Uterus (tissue), 4 donors: Measurements from ENCODE around the gene POLE. TPM values are rescaled to one million over a fixed set of nuclear protein-coding genes. Genes with fewer than 3 reads are reported as not detected.

Experiments
- DNase-seq, 2 donors: peaks; one replicate each; pipeline ENCODE4 v3.0.0-alpha.2; 2019 to 2020
- H3K27ac ChIP-seq, 2 donors: fragments of 200-600 bp; sonication (generic); 1 replicate in 1 of 2; 2 replicates in 1 of 2; pipeline ENCODE4 v1.5.1; 2016 to 2018
- H3K27me3 ChIP-seq, 2 donors: fragments of 200-600 bp; sonication (generic); one replicate each; pipeline ENCODE4 v1.5.1; 2018 to 2019; ENCODE audit warnings: control low read depth in 1 of 2
- H3K36me3 ChIP-seq, 2 donors: fragments of 200-600 bp; sonication (generic); one replicate each; pipeline ENCODE4 v1.5.1; 2019; ENCODE audit warnings: control low read depth in 1 of 2
- H3K4me1 ChIP-seq, 2 donors: fragments of 200-600 bp; sonication (generic); one replicate each; pipeline ENCODE4 v1.5.1; 2018 to 2019; ENCODE audit warnings: control low read depth in 1 of 2
- H3K4me3 ChIP-seq, 2 donors: fragments of 200-600 bp; sonication (generic); 1 replicate in 1 of 2; 2 replicates in 1 of 2; pipeline ENCODE4 v1.5.1; 2018 to 2019; ENCODE audit warnings: mild to moderate bottlenecking in 1 of 2
- H3K9me3 ChIP-seq, 2 donors: fragments of 200-600 bp; sonication (generic); one replicate each; pipeline ENCODE4 v1.5.1; 2019; ENCODE audit warnings: control low read depth in 1 of 2
- POLR2A ChIP-seq, 2 donors: fragments of 450-650 bp; IDR thresholded peaks; one replicate each; pipeline ENCODE4 v1.6.1; 2016; ENCODE audit warnings: antibody characterized with exemption in 2 of 2, mild to moderate bottlenecking in 1 of 2, moderate library complexity in 1 of 2
- intact Hi-C: fragments of 100-400 bp; cut with DNase I; formaldehyde crosslinking; loops from one replicate; pipeline ENCODE4 v1.15.1; 2023; ENCODE audit warnings: low total_unique reads
- total RNA-seq, 4 donors: library from RNA; depleted of rRNA in 3 of 4; stranded (reverse); fragments of >200 nt in 3 of 4; gene quantifications; one replicate each; pipeline versions ENCODE4 v1.1.0 to v1.2.4, GENCODE V29; 2014 to 2023
- TF ChIP-seq, protein P1 (sequence below), 4 experiments: fragments of 200-600 bp in 2 of 4; fragments of 450-650 bp in 2 of 4; sonication (generic) in 2 of 4; IDR thresholded peaks; one replicate each; pipeline ENCODE4 v1.5.1; 2016 to 2019; ENCODE audit warnings: antibody characterized with exemption in 4 of 4, mild to moderate bottlenecking in 2 of 4, moderate library complexity in 1 of 4
- donor health status: DM: yes; HTN: yes; CAD: no.

POLE gene
- total RNA-seq, 4 donors from 2014 or later = 7.7 to 71.3 (median 28.8) TPM

DNA sequence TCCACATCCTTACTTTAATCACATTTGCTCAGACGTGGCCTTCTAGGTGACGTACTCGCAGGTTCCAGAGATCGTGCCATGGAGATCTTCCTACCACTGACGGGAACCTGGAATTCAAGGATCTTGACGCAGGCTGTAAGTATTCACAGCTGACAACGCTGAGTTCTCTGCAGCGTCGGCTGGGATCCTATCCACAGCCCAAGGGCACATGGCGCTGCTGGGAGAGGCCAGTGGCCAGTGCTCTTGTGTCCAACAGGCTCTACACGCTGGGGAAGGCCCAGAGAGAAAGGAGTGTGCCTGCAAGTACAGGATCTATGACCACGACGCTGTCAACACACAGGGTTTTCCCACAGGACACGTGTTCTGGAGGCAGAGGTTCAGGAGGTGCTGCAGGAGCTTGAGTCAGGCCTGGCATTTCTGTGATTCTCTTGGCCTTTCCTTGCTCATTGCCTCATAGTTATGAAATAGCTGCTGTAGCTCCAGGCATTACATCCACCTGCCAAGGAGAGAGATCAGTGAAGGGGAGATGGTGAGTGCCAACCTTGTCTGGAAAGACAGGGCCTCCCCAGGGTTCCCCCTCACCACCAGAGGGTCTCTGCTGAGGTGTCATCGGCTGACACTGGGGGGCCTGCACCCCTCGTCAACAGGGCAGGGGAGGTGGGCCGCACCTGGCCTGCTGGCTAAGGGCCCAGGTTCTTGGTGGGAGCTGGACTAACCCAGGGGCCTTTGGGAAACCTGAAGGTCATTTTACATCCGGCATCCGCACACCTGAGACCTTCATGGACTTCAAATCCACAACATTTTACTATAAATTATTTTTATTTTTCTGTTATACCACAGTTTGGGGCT lies 98.1 kb downstream of the POLE start:
- no peaks in the 10 kb centered on the region for H3K36me3 ChIP-seq
- no peak for TF ChIP-seq POLR2A (IDR thresholded peaks at IDR 0.05)
- TF ChIP-seq, protein P1, sequence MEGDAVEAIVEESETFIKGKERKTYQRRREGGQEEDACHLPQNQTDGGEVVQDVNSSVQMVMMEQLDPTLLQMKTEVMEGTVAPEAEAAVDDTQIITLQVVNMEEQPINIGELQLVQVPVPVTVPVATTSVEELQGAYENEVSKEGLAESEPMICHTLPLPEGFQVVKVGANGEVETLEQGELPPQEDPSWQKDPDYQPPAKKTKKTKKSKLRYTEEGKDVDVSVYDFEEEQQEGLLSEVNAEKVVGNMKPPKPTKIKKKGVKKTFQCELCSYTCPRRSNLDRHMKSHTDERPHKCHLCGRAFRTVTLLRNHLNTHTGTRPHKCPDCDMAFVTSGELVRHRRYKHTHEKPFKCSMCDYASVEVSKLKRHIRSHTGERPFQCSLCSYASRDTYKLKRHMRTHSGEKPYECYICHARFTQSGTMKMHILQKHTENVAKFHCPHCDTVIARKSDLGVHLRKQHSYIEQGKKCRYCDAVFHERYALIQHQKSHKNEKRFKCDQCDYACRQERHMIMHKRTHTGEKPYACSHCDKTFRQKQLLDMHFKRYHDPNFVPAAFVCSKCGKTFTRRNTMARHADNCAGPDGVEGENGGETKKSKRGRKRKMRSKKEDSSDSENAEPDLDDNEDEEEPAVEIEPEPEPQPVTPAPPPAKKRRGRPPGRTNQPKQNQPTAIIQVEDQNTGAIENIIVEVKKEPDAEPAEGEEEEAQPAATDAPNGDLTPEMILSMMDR (IDR thresholded peaks at IDR 0.05) = no peak

DNA sequence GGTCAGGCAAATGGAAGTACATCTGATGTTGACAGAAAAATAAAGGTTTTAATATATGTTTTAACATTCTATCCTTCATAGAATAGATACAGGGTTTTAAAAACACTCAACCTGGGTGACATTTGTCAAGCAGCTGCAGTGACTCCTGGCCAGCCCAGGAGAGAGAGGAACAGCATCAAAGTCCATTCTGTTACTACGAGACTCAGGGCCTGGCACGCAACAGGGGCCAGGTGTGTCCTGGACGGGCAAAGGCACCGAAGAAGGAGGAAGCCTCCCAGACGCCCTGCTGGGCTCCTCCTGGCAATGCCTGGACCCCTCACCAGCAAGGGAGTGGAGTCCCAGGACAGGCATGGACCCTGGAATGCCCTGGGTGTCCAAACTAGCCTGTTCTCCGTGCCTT lies 98.8 kb downstream of the POLE start:
- Histone ChIP-seq H3K9me3 (no peaks in the 10 kb centered on the region), H3K36me3 (no peaks in the 10 kb centered on the region), H3K4me3 (no peak overlapping the region), H3K27me3 (no peaks in the 10 kb centered on the region), H3K27ac (no peak overlapping the region), H3K4me1 (no peaks in the 10 kb centered on the region)
- no peak for TF ChIP-seq POLR2A (IDR thresholded peaks at IDR 0.05)
- TF ChIP-seq, protein P1 (IDR thresholded peaks at IDR 0.05) = no peak
- intact Hi-C loops = no loop called here
- DNase-seq = no peak

More for the DNA sequence above, 98.1 kb downstream of the POLE start:
- no peak overlapping the region for H3K27ac ChIP-seq
- no peaks in the 10 kb centered on the region for H3K4me1 ChIP-seq
- no peaks in the 10 kb centered on the region for H3K27me3 ChIP-seq
- no peak for DNase-seq
- intact Hi-C loops = no loop called here
- H3K4me3 ChIP-seq = no peak overlapping the region
- no peaks in the 10 kb centered on the region for H3K9me3 ChIP-seq

DNA sequence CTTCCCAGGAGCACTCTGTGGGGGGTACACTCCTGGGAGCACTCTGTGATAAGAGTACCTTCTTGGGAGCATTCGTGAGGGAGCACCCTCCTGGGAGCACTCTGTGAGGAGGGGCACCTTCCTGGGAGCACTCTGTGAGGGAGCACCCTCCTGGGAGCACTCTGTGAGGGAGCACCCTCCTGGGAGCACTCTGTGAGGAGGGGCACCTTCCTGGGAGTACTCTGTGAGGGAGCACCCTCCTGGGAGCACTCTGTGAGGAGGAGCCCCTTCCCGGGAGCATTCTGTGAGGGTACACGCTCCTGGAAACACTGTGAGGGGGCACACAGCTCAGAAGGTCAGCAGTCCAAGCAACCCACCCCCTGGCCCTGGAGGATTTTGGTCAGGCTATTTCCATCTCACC lies 99.4 kb downstream of the POLE start:
- Histone ChIP-seq H3K27ac (no peak overlapping the region), H3K36me3 (no peaks in the 10 kb centered on the region), H3K4me1 (peaks cover 0 to 4% of the 10 kb centered on the region in 2 donors), H3K27me3 (no peaks in the 10 kb centered on the region), H3K9me3 (no peaks in the 10 kb centered on the region), H3K4me3 (no peak overlapping the region)
- intact Hi-C loops = no loop called here
- DNase-seq = no peak
- TF ChIP-seq POLR2A (IDR thresholded peaks at IDR 0.05) = no peak
- TF ChIP-seq, protein P1 (IDR thresholded peaks at IDR 0.05) = no peak

DNA sequence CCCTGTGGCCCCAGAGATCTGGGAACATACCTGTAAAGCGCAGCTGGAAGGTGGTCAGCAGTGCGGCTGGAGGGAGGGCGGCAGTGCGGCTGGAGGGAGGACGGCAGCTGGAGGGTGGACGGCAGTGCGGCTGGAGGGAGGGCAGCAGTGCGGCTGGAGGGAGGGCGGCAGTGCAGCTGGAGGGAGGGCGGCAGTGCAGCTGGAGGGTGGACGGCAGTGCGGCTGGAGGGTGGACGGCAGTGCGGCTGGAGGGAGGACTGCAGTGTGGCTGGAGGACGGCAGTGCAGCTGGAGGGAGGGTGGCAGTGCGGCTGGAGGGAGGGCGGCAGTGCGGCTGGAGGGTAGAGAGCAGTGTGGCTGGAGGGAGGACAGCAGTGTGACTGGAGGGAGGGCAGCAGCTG lies 100.2 kb downstream of the POLE start:
- TF ChIP-seq, protein P1 (IDR thresholded peaks at IDR 0.05) = no peak
- TF ChIP-seq POLR2A (IDR thresholded peaks at IDR 0.05) = no peak
- intact Hi-C loops = no loop called here

DNA sequence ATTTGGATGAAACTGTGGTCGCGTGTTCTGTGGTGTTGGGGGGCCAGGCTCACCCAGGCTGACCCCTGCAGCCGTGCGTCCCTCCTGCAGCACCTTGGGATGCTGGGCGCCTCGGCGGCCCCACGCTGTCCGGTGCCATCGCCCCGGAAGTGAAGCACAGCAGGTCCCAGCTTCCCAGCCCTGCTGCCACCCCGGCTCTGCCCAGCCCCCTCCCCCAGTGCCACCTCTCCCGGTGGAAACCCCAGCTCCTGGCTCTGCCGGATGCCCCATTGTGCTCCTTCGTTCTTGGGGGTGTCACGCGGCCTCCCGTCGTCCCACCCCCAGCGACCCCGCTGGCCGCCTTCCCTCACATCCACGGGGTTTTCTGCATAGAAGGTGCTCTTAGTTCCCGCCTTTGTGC lies 102.0 kb downstream of the POLE start:
- DNase-seq = no peak
- Histone ChIP-seq H3K27ac (no peak overlapping the region), H3K4me1 (peaks cover 0 to 6% of the 10 kb centered on the region in 2 donors), H3K9me3 (no peaks in the 10 kb centered on the region), H3K36me3 (no peaks in the 10 kb centered on the region), H3K27me3 (no peaks in the 10 kb centered on the region), H3K4me3 (no peak overlapping the region)
- TF ChIP-seq, protein P1 (IDR thresholded peaks at IDR 0.05) = no peak
- TF ChIP-seq POLR2A (IDR thresholded peaks at IDR 0.05) = no peak
- intact Hi-C loops = no loop called here

More for the DNA sequence above, 100.2 kb downstream of the POLE start:
- H3K36me3 ChIP-seq = no peaks in the 10 kb centered on the region
- no peak for DNase-seq
- H3K9me3 ChIP-seq = no peaks in the 10 kb centered on the region
- H3K4me3 ChIP-seq = no peak overlapping the region
- peaks cover 0 to 6% of the 10 kb centered on the region in 2 donors for H3K4me1 ChIP-seq
- no peak overlapping the region for H3K27ac ChIP-seq
- H3K27me3 ChIP-seq = no peaks in the 10 kb centered on the region
